ENCODE measurements around the gene ASIC4. TPM values are rescaled to one million over a fixed set of nuclear protein-coding genes. Genes with fewer than 3 reads are reported as not detected.

The ASIC4 gene
- total and polyA plus RNA-seq, 2 of the 8 experiments (the other 6 are each of a cell fraction or from before 2014, with no cell fraction given): 0.12 to 0.22 TPM

DNA sequence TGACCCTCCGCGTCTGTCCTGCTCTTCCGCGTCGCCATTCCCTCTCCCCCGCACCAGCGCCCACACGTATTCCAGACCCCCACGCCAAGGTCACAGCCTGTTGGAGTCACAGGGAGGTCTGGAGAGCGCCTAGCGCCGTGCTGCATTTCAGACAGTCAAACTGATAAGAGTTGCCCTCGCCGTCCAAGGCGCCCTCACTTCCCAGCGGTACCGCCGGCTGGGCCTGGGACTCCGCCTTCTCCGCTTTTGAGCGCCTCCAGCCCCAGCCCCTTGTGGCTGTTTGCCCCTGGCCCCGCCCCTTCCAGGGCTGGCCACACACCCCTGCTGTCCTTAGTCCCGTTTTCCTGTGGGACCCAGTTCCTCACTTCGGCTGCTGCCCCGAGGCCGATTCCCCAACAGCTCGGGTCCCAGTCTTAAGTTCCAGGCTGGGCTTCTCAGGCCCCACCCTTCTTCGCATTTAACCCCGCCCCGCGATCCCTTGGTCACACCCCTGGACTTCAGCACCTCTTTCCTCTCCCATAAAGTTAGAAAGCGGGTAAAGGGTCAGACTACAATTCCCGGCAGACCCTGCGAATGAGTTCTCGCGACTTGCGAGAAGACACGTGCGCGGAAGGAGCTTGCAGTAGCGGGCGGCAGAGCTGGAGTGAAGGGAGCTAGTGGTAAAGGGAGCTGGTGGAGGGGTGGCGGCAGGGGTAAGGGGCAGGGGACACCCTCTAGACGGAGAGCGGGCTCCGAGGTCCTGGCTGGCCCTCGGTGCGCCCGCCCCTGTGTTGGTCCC lies 15.8 kb upstream of the ASIC4 start, which contains the start of gene GMPPA (continued):
- TF ChIP-seq, protein P1, sequence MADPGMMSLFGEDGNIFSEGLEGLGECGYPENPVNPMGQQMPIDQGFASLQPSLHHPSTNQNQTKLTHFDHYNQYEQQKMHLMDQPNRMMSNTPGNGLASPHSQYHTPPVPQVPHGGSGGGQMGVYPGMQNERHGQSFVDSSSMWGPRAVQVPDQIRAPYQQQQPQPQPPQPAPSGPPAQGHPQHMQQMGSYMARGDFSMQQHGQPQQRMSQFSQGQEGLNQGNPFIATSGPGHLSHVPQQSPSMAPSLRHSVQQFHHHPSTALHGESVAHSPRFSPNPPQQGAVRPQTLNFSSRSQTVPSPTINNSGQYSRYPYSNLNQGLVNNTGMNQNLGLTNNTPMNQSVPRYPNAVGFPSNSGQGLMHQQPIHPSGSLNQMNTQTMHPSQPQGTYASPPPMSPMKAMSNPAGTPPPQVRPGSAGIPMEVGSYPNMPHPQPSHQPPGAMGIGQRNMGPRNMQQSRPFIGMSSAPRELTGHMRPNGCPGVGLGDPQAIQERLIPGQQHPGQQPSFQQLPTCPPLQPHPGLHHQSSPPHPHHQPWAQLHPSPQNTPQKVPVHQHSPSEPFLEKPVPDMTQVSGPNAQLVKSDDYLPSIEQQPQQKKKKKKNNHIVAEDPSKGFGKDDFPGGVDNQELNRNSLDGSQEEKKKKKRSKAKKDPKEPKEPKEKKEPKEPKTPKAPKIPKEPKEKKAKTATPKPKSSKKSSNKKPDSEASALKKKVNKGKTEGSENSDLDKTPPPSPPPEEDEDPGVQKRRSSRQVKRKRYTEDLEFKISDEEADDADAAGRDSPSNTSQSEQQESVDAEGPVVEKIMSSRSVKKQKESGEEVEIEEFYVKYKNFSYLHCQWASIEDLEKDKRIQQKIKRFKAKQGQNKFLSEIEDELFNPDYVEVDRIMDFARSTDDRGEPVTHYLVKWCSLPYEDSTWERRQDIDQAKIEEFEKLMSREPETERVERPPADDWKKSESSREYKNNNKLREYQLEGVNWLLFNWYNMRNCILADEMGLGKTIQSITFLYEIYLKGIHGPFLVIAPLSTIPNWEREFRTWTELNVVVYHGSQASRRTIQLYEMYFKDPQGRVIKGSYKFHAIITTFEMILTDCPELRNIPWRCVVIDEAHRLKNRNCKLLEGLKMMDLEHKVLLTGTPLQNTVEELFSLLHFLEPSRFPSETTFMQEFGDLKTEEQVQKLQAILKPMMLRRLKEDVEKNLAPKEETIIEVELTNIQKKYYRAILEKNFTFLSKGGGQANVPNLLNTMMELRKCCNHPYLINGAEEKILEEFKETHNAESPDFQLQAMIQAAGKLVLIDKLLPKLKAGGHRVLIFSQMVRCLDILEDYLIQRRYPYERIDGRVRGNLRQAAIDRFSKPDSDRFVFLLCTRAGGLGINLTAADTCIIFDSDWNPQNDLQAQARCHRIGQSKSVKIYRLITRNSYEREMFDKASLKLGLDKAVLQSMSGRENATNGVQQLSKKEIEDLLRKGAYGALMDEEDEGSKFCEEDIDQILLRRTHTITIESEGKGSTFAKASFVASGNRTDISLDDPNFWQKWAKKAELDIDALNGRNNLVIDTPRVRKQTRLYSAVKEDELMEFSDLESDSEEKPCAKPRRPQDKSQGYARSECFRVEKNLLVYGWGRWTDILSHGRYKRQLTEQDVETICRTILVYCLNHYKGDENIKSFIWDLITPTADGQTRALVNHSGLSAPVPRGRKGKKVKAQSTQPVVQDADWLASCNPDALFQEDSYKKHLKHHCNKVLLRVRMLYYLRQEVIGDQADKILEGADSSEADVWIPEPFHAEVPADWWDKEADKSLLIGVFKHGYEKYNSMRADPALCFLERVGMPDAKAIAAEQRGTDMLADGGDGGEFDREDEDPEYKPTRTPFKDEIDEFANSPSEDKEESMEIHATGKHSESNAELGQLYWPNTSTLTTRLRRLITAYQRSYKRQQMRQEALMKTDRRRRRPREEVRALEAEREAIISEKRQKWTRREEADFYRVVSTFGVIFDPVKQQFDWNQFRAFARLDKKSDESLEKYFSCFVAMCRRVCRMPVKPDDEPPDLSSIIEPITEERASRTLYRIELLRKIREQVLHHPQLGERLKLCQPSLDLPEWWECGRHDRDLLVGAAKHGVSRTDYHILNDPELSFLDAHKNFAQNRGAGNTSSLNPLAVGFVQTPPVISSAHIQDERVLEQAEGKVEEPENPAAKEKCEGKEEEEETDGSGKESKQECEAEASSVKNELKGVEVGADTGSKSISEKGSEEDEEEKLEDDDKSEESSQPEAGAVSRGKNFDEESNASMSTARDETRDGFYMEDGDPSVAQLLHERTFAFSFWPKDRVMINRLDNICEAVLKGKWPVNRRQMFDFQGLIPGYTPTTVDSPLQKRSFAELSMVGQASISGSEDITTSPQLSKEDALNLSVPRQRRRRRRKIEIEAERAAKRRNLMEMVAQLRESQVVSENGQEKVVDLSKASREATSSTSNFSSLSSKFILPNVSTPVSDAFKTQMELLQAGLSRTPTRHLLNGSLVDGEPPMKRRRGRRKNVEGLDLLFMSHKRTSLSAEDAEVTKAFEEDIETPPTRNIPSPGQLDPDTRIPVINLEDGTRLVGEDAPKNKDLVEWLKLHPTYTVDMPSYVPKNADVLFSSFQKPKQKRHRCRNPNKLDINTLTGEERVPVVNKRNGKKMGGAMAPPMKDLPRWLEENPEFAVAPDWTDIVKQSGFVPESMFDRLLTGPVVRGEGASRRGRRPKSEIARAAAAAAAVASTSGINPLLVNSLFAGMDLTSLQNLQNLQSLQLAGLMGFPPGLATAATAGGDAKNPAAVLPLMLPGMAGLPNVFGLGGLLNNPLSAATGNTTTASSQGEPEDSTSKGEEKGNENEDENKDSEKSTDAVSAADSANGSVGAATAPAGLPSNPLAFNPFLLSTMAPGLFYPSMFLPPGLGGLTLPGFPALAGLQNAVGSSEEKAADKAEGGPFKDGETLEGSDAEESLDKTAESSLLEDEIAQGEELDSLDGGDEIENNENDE (IDR thresholded peaks at IDR 0.05; ENCODE audit: insufficient replicate concordance, low read length): no peak
- TF ChIP-seq, protein P2, sequence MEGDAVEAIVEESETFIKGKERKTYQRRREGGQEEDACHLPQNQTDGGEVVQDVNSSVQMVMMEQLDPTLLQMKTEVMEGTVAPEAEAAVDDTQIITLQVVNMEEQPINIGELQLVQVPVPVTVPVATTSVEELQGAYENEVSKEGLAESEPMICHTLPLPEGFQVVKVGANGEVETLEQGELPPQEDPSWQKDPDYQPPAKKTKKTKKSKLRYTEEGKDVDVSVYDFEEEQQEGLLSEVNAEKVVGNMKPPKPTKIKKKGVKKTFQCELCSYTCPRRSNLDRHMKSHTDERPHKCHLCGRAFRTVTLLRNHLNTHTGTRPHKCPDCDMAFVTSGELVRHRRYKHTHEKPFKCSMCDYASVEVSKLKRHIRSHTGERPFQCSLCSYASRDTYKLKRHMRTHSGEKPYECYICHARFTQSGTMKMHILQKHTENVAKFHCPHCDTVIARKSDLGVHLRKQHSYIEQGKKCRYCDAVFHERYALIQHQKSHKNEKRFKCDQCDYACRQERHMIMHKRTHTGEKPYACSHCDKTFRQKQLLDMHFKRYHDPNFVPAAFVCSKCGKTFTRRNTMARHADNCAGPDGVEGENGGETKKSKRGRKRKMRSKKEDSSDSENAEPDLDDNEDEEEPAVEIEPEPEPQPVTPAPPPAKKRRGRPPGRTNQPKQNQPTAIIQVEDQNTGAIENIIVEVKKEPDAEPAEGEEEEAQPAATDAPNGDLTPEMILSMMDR (IDR thresholded peaks at IDR 0.05; ENCODE audit: control extremely low read depth in 1 of 3, insufficient read depth in 1 of 3, low read depth in 1 of 3, low read length in 3 of 3): no peak; a peak in 1 of 4 replicates
- TF ChIP-seq SAP30 (IDR thresholded peaks at IDR 0.05; ENCODE audit: insufficient read depth, insufficient replicate concordance, low read length): no peak
- TF ChIP-seq, protein P3, sequence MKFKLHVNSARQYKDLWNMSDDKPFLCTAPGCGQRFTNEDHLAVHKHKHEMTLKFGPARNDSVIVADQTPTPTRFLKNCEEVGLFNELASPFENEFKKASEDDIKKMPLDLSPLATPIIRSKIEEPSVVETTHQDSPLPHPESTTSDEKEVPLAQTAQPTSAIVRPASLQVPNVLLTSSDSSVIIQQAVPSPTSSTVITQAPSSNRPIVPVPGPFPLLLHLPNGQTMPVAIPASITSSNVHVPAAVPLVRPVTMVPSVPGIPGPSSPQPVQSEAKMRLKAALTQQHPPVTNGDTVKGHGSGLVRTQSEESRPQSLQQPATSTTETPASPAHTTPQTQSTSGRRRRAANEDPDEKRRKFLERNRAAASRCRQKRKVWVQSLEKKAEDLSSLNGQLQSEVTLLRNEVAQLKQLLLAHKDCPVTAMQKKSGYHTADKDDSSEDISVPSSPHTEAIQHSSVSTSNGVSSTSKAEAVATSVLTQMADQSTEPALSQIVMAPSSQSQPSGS (IDR thresholded peaks at IDR 0.05; ENCODE audit: low read length): no peak
